Measurements from ENCODE around the gene COL12A1. TPM values are rescaled to one million over a fixed set of nuclear protein-coding genes. Genes with fewer than 3 reads are reported as not detected.

The COL12A1 gene
- total RNA-seq, 1 experiment from 2014 or later, result 136 TPM

GRCh38 chr6:75143191-75143590 lies 62.7 kb downstream of the COL12A1 start:
- Mint-ChIP-seq H3K4me3 (ENCODE audit: unreplicated experiment) (no peak overlapping the region), H3K27ac (ENCODE audit: low read depth, unreplicated experiment) (no peak overlapping the region), H3K9me3 (ENCODE audit: unreplicated experiment) (no peaks in the 10 kb centered on the region), H3K27me3 (ENCODE audit: insufficient read depth, unreplicated experiment) (no peaks in the 10 kb centered on the region), H3K36me3 (ENCODE audit: insufficient read depth, unreplicated experiment) (peaks cover 25% of the 10 kb centered on the region), H3K4me1 (ENCODE audit: insufficient read depth, unreplicated experiment) (no peaks in the 10 kb centered on the region)
- no peak for DNase-seq (ENCODE audit: unreplicated experiment)
- no TSS peak for BruUV-seq (replicated peaks)
- ChIA-PET POLR2A (no interaction called here), CTCF (interaction anchor here (0.8 kb wide), 1 partner anchor 59 kb away, joined by 3 read pairs; no protein-coding TSS in a partner anchor)
- intact Hi-C loops (cut with micrococcal nuclease), result no loop called here
- TF ChIP-seq CTCF (IDR thresholded peaks at IDR 0.05; ENCODE audit: unreplicated experiment), result no peak

- no peaks in the 10 kb centered on the region for H3K27me3 Mint-ChIP-seq (ENCODE audit: insufficient read depth, unreplicated experiment)
- H3K27ac Mint-ChIP-seq (ENCODE audit: low read depth, unreplicated experiment), result no peak overlapping the region
- no peaks in the 10 kb centered on the region for H3K4me1 Mint-ChIP-seq (ENCODE audit: insufficient read depth, unreplicated experiment)
- no peak for DNase-seq (ENCODE audit: unreplicated experiment)
- POLR2A ChIA-PET, result no interaction called here
- intact Hi-C loops (cut with micrococcal nuclease), result no loop called here
- peaks cover 25% of the 10 kb centered on the region for H3K36me3 Mint-ChIP-seq (ENCODE audit: insufficient read depth, unreplicated experiment)
- no peaks in the 10 kb centered on the region for H3K9me3 Mint-ChIP-seq (ENCODE audit: unreplicated experiment)
- H3K4me3 Mint-ChIP-seq (ENCODE audit: unreplicated experiment), result no peak overlapping the region
- CTCF ChIA-PET, result interaction anchor here (0.7 kb wide), 1 partner anchor 32 kb away, joined by 3 read pairs; no protein-coding TSS in a partner anchor
- no TSS peak for BruUV-seq (replicated peaks)
- no peak for TF ChIP-seq CTCF (IDR thresholded peaks at IDR 0.05; ENCODE audit: unreplicated experiment)
These were observed 63.1 kb downstream of the COL12A1 start for GRCh38 chr6:75142721-75143120.

- no TSS peak for BruUV-seq (replicated peaks)
- DNase-seq (ENCODE audit: unreplicated experiment), result no peak
- Mint-ChIP-seq H3K27me3 (ENCODE audit: insufficient read depth, unreplicated experiment) (no peaks in the 10 kb centered on the region), H3K4me3 (ENCODE audit: unreplicated experiment) (no peak overlapping the region), H3K4me1 (ENCODE audit: insufficient read depth, unreplicated experiment) (no peaks in the 10 kb centered on the region), H3K27ac (ENCODE audit: low read depth, unreplicated experiment) (no peak overlapping the region), H3K9me3 (ENCODE audit: unreplicated experiment) (no peaks in the 10 kb centered on the region), H3K36me3 (ENCODE audit: insufficient read depth, unreplicated experiment) (peaks cover 62% of the 10 kb centered on the region)
- intact Hi-C loops (cut with micrococcal nuclease), result no loop called here
- ChIA-PET CTCF (interaction anchor here (1.0 kb wide), 1 partner anchor 16 kb away, joined by 4 read pairs; no protein-coding TSS in a partner anchor), POLR2A (no interaction called here)
- TF ChIP-seq CTCF (IDR thresholded peaks at IDR 0.05; ENCODE audit: unreplicated experiment), result no peak
These were observed 70.0 kb downstream of the COL12A1 start for GRCh38 chr6:75135876-75136275.

GRCh38 chr6:75135450-75135849 lies 70.4 kb downstream of the COL12A1 start:
- DNase-seq (ENCODE audit: unreplicated experiment), result no peak
- Mint-ChIP-seq H3K27me3 (ENCODE audit: insufficient read depth, unreplicated experiment) (no peaks in the 10 kb centered on the region), H3K36me3 (ENCODE audit: insufficient read depth, unreplicated experiment) (peaks cover 63% of the 10 kb centered on the region), H3K4me1 (ENCODE audit: insufficient read depth, unreplicated experiment) (no peaks in the 10 kb centered on the region), H3K27ac (ENCODE audit: low read depth, unreplicated experiment) (no peak overlapping the region), H3K9me3 (ENCODE audit: unreplicated experiment) (no peaks in the 10 kb centered on the region), H3K4me3 (ENCODE audit: unreplicated experiment) (no peak overlapping the region)
- ChIA-PET POLR2A (interaction anchor here (1.2 kb wide), 1 partner anchor 69 kb away, joined by 4 read pairs; no protein-coding TSS in a partner anchor), CTCF (interaction anchor here (1.0 kb wide), 1 partner anchor 16 kb away, joined by 4 read pairs; no protein-coding TSS in a partner anchor)
- BruUV-seq (replicated peaks), result no TSS peak
- intact Hi-C loops (cut with micrococcal nuclease), result no loop called here
- no peak for TF ChIP-seq CTCF (IDR thresholded peaks at IDR 0.05; ENCODE audit: unreplicated experiment)
